Stomach smooth muscle (tissue), 2 donors: ENCODE measurements around the gene CHRNB2.
A peak's percentile ranks its signal among the peaks of the same experiment; 100 is the strongest.

Experiments used
- H3K27ac ChIP-seq: one replicate; pipeline ENCODE4 v1.7.0; 2013; ENCODE audit warnings: mild to moderate bottlenecking, low read length, inconsistent platforms
- H3K27me3 ChIP-seq, 2 donors: one replicate each; pipeline ENCODE4 v1.7.0; 2013; ENCODE audit warnings: low read length in 2 of 2; ENCODE audit not compliant: insufficient read depth in 2 of 2, control insufficient read depth in 1 of 2
- H3K36me3 ChIP-seq, 2 donors: one replicate each; pipeline ENCODE4 v1.7.0; 2013; ENCODE audit warnings: low read length in 2 of 2; ENCODE audit not compliant: control insufficient read depth in 2 of 2, insufficient read depth in 2 of 2
- H3K4me1 ChIP-seq: one replicate; pipeline ENCODE4 v1.7.0; 2013; ENCODE audit warnings: low read length; ENCODE audit not compliant: control insufficient read depth, insufficient read depth
- H3K4me3 ChIP-seq, 2 donors: one replicate each; pipeline ENCODE4 v1.7.0; 2013; ENCODE audit warnings: low read length in 2 of 2
- H3K9ac ChIP-seq, 2 donors: one replicate each; pipeline ENCODE4 v1.7.0; 2013; ENCODE audit warnings: low read length in 2 of 2, mild to moderate bottlenecking in 1 of 2
- H3K9me3 ChIP-seq, 2 donors: one replicate each; pipeline ENCODE4 v1.7.0; 2013; ENCODE audit warnings: low read length in 2 of 2; ENCODE audit not compliant: control insufficient read depth in 2 of 2
- donor health status: healthy.
- donor health status: Pancreatic carcinoma.

CHRNB2 gene

GRCh38 chr1:154626456-154627256, 59.1 kb downstream of the CHRNB2 start:
- Histone ChIP-seq H3K27me3 (no peaks in the 10 kb centered on the region), H3K9ac (peak overlapping the region; percentile 74 to 96), H3K27ac (peak overlapping the region; percentile 92), H3K4me3 (peak overlapping the region; percentile 63 to 86), H3K9me3 (peaks cover 0 to 4% of the 10 kb centered on the region in 2 donors), H3K36me3 (peaks cover 3 to 5% of the 10 kb centered on the region in 2 donors), H3K4me1 (peaks cover 15% of the 10 kb centered on the region)

- Histone ChIP-seq H3K9ac (peak overlapping the region; percentile 74 to 96), H3K9me3 (peaks cover 0 to 4% of the 10 kb centered on the region in 2 donors), H3K27me3 (no peaks in the 10 kb centered on the region), H3K4me1 (peaks cover 15% of the 10 kb centered on the region), H3K27ac (peak overlapping the region; percentile 92), H3K36me3 (peaks cover 3% of the 10 kb centered on the region in 2 donors), H3K4me3 (peak overlapping the region; percentile 63 to 86)
Measured at GRCh38 chr1:154627257-154628120, 59.9 kb downstream of the CHRNB2 start.

GRCh38 chr1:154628121-154628405, 60.5 kb downstream of the CHRNB2 start:
- H3K36me3 ChIP-seq = peaks cover 2 to 3% of the 10 kb centered on the region in 2 donors
- H3K4me1 ChIP-seq = peaks cover 15% of the 10 kb centered on the region
- H3K9ac ChIP-seq = peak overlapping the region; percentile 74 to 96
- no peaks in the 10 kb centered on the region for H3K27me3 ChIP-seq
- peaks cover 0 to 4% of the 10 kb centered on the region in 2 donors for H3K9me3 ChIP-seq
- H3K27ac ChIP-seq = peak overlapping the region; percentile 92
- H3K4me3 ChIP-seq = peak overlapping the region; percentile 63 to 86

- Histone ChIP-seq H3K9ac (no peak overlapping the region), H3K4me1 (peaks cover 12% of the 10 kb centered on the region), H3K9me3 (peaks cover 0 to 4% of the 10 kb centered on the region in 2 donors), H3K36me3 (peaks cover 0 to 2% of the 10 kb centered on the region in 2 donors), H3K27me3 (no peaks in the 10 kb centered on the region), H3K27ac (no peak overlapping the region), H3K4me3 (no peak overlapping the region)
Measured at GRCh38 chr1:154629061-154629674, 61.6 kb downstream of the CHRNB2 start.
